Hindlimb muscle (tissue), 1 donor: ENCODE results near the gene DUSP6. TPM values are rescaled to one million over a fixed set of nuclear protein-coding genes. Genes with fewer than 3 reads are reported as not detected.
A peak's percentile ranks its signal among the peaks of the same experiment; 100 is the strongest.

Source experiments
- DNase-seq: peaks from one replicate; pipeline ENCODE4 v3.0.0-alpha.2; 2013
- polyA plus RNA-seq: library from polyadenylated mRNA; unstranded; fragments of 120-200 nt; gene quantifications from one replicate; pipeline ENCODE4 v1.2.1, GENCODE V29; 2013; ENCODE audit not compliant: insufficient read length

DUSP6 gene
- polyA plus RNA-seq, 1 donor: 48.9 TPM

DNA sequence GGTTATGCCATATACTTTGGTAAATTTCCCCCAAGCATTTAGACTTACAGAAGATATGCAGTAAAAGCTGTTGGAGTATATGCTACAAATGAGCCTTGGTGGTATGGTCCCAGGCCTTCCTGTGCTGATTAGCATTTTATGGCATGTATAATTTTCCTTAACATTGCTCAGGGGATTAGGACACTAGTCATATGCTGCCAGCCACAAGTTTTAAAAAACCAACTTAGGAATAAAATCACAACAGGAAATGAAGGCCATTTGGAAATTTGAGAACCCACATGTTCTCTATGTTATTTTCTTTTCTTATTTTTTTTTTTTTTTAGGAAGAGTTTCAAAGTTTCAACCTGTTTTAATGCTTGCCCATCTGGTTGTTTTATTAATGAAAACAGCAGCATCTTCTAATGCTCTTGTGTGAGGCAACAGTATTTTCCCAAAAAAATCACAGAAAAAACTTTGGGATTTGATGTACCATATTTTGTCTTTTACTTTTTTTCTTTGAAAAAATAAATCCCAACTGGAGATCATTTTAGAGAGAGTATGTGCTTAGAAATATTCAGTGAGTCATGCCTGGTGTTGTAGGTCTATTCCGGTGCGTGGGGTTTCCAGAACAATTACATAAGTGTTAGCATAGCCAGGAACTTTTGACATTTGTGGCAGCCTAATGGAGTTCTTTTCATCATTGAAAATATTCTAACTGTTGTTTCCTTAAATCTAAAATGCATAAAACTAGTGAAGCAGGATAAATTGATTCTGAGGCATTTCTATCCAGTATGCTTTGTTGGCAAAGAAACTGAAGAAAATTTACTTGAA is 21.7 kb upstream of the DUSP6 start:
- peak; percentile 36 for DNase-seq

DNA sequence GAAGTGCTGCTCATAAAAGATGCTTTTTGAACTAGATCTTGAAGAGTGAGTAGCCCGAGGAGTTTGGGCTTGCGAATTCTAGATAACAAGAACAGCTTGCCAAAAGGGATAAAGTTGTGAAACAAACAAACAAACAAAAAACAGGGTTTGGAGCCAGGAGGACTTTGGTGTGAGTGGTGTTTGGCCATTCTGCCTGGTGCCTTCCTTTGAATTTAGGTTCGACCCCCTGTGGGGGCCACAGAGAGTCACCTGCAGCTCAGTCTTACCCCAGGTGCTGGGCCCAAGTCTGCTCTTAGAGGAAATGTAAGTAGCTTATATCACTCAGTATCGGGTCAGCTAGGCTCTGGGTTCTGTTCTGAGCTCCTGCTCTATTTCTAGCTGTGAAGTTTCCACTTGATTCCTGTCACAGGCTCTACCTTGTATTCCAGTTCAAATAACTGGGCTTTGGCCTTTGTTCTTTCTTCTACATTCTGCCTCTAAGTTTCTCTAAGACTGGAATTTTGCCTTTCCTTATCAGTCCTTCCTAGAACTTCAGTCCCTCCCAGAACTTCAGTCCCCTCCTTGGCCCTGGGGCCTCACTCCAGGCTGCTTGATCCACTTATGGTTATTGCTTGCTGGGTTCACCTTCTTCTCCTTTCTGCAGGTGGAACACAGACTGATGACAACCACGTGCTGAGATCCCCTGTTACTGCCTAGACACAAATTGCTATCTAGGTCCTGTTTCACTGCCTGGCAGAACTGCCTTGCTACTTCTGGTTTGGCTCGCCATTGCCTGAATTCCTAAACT is 20.5 kb upstream of the DUSP6 start:
- no peak for DNase-seq

DNA sequence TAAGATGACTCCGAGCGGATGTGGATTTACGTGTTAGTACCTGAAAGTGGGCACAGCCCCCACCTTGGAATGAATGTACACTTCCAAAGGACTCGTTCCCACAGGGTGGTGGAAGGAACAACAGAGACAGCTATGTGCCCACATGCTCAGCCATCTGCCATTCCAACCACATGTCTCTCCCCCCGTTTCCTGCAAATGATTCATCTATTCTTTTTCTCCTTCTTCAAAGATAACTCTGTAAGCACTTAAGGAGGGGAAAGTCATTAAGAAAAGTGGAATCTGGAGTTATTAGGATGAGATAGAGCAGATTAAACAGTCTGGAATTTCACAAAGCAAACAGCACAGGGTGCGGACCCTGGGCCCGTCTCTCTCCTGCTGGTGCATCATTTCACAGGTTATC is 18.5 kb upstream of the DUSP6 start:
- no peak for DNase-seq

DNA sequence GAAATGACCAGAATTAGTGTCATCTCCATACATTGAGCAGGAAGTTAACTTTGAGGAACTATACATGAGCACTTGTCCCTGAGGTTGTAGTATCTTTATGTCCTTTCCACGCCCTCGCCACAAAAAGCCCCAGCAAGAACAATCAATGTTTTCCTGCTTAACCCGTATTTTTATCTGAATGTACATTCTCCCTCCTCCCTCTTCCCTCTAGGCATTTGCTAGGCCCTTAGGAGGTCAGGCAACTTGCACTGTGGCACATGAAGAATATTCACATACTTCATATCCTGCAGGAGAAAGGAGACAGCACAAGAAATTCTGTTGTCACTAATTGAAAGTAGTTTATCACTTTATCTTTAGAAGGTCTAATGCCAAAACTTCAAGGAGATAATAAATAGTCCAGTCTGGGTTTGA is 18.1 kb upstream of the DUSP6 start:
- no peak for DNase-seq

DNA sequence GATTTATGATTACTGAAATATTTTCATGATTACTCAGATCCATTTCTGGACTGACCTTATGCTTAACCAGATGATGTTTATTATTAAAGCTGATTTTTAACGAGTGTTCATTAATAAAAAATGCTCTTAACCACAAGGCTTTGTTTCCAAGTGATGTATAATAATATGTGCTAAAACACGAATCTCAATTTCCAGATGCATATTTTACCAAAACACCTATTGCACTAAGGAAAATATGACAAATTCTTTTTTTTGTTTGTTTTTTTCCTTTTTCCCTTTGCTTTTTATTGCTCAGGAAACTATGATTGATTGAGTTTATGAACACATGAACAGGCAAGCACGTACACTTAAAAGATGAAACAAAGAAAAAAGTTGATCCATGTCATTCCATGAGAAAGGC is 16.9 kb upstream of the DUSP6 start:
- DNase-seq: no peak

DNA sequence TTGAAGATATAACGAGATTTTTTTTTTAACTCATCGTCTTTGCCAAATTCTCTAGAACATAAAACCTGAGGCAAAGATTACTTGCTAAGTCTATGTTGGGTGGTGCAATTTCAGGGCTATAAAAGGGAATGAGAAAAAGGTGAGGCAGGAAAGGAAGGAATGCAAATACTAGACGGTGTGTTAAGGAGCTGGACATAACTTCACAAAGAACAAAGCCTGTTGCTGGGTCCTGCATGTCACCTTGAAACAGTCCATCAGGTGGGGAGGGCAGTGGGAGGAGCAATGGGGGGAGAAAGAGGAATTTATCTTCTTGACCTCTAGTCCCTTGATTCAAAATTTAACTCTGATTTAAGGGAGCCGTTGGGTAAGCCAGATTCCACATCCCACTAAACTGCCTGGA is 16.1 kb upstream of the DUSP6 start:
- no peak for DNase-seq

DNA sequence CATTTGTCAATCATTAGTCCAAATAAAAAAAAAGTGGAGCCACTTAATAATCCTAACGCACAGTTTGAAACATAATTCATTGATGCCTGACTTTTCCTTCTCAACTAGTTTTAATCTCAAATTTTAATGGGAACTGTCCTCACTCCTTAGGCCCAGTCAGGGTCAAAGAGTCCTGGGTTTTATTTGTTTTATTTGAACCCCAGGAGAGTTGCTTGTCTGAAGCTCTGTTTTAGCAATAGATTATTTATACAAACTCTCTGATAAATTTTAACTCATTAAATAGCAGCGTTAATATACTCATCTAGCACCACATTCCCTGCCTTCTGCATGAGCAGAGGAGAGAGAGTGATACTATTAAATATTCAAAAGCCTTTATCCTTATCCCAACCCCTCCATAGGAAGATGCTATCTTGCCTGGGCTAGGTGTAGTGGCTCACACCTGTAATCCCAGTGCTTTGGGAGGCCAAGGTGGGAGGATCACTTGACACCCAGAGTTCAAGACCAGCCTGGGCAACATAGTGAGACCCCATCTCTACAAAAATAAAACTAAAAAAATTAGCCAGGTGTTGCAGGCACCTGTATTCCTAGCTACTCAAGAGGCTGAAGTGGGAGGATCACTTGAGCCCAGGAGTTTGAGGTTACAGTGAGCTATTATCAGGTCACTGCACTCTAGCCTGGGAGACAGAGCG is 14.5 kb upstream of the DUSP6 start:
- DNase-seq: no peak

DNA sequence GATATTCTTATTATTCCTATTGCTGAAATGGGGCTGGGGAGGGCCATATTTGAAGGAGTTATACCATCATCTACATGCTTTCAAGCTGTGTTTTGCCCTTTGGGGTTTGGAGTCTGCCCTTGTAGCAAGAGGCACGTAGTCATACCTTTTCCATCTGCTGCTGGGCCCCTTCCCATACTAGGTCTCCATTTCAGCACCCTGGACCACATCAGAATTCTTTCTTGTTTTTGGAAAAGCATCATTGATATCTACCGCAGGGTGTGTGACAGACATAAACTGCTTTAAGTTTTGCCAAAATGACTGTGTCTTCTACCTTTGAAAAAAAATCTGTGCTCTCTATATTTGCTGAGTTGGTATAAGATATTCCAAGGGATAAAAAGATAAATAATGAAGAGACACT is 12.3 kb upstream of the DUSP6 start:
- DNase-seq: no peak

DNA sequence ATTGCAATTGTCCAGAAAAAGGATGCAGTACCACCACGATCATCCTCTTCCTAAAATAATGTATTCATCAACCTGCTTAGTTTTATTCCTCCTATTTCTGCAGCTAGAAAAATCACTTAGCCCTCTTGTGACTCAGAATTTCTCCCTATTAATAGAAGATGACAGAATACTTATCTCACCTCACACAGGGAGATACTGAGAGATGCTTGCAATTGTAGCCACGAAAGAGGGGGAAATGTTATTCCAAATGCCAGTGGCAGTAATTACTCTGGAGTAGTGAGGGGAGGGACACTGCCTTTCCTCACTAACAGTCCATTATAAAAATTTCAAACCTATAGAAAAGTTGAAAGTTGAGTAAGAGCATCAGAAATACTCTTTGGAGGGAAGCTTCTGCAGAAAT is 11.8 kb upstream of the DUSP6 start:
- no peak for DNase-seq

DNA sequence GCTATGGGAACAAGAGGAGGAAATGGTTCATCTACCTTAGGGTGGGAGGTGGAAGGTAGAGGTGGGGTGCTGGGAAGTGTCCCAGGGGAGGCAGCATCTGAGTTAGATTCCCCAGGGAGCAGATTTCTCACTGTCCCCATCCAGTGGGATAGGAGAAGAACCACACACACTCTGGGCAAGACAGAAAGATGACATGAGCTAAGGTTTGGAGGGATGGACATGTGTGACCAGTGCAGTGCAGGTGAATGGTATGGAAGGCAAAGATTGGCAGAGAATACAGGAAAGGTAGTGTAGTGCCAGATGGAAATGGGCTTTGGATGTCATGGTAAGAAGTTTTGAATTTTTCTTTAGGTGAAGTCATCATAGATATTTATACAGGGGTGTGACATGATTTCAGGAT is 11.3 kb upstream of the DUSP6 start:
- DNase-seq: no peak

DNA sequence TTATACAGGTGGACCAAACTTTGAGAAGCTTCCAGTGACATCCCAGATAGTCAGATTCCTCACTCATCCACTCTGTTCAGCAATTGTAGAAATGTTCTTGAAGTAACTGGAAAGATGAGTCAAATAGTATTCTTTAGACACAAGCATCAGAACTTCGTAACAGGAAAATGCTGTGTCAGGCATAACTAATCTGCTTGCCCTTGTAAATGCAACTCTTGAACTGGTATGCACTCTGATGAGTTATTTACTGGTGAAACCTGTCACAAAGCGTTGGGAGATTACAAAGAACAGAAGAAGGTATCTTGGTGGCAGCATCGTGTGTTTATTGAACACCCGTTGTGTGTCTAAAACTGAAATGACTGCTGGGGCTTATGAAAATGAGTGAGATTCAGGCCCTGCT is 10.8 kb upstream of the DUSP6 start:
- DNase-seq: no peak

DNA sequence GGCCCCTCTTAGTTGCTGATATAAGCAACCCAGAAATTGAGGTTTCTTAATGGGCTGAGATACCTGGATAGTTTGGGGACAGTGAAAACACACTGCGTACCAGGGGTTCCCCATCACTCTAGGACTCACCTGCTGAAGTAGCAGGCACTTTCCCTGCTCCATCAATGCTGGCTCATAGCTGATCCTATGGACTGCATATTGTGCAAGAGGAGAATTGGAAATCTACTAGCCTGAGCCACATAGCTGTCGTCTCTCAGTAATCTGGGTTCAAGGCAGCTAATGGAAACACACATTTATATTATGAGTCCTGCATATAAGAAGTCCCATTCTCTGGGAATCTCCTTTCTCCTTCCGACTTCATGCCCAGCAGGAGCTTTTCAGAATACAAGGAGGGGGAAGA is 7.3 kb upstream of the DUSP6 start:
- no peak for DNase-seq

DNA sequence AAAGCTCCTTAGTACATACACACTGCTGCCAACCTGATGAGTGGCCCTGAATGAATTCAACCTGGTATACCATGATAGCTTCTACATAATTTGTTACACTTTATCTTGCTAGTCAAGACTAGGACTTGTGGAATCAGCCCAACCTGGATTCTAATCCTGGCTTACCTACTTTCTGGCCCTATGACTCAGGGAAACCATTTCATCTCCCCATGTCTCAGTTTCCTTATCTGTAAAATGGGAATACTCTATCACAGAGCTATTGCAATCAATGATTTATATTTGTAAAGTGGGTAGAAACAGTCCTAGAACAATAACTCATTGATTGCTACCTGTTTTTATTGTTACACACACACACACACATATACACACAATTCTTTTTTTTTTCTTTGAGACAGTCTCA is 6.5 kb upstream of the DUSP6 start:
- DNase-seq: no peak

DNA sequence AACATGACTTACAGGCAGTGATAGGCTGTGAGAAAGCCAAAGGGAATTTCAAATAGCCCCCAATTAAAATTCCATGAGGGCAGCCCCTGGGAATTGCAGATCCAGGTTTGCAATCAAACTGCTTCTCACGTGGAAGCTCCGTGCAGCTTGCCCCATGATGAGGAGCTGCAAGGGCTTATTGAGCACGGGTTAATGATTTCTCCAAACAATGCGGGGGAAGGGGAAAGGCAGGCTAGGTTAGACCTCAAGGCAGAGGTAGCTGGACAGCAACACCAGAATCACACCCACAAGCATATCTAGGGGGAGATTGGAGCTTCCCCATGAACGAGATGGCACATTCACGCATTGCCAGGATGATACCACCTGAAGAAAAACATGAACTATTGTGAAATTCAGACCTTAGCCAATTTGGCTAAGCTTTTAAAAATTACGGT is 5.0 kb upstream of the DUSP6 start:
- no peak for DNase-seq

DNA sequence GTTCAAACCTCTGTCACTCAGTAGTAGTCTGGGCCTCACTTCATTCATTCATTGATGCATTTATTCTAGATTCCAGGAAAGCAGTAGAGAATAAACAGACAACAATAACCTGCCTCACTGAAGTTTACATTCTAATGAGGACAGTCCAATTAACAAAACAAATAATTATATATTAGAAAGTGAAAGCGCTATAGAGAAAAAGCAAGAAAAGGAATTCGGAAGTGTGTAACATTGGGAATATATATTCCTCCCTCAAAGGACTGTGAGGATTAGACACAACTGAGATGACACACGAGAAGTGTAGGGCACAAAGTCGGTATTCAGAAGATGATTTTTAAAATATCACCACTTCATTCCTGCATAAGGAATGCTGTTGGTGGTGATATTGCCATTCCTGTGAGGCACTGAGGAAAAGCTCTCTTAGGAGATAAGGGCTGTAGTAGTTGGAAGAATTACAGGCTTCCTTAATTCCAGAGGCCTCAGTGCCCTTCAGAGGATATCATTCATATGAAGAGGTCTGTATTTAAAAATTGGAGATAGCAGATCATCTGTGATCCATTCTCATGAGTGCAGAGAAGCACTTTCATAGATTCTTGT is 3.9 kb upstream of the DUSP6 start:
- no peak for DNase-seq

DNA sequence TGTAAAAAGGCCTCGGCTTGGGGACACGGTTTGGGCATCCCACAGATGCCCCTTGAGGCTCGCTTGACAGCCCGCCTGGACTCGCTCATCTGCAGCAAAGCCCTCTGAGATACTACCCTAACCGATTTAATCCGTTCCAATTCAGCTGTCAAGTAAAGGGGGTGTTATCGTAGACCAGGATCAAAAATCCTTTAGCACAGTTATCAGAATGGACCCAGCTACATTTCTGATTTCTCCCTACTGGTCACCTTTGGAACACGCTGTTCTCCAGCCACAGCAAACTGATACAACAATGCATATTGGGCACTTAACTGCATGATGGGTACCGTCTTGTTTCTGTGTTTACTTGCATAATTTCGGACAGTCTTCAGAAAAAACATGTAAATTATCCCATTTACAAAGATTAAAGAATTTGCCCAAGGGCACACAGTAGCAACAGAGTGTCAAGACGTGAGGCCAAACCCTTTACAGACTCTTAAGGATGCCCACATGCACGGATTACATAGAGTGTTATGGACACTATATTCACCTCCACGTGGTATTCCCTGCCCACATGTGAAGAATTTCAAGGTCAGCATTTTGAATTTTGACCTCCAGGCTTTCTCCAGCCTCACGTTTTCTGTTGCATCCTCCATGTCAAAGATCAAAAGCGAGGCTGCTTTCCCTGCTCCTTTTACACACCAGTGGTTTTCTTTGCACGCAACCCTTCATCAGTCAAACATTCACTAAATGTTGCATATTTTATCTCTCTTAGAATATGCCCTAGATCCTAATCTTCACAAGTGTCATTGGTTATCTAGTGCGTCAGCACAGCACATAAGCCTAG is 3.2 kb upstream of the DUSP6 start:
- no peak for DNase-seq

DNA sequence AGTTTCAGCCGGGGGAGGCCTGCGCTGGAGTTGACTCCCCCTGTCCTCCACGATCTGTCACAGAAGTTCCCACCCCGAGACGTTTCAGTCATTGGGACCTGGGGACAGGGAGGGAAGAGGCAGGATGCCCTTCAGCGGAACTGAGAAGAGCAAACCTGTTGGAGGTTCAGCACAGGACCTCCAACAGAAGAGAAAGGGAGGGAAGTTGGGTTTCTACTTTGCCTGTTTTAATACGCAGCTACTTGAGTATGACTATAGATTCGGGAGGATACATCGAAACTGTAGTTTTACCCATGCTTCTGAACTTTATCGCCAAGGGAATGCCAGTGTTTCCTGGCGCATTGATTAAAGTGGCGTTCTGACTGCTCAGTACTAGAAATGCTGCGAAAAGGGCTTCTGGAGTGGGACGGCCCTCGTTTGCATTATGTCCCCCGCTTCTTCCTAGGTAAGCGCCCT is 2.3 kb upstream of the DUSP6 start:
- peak; percentile 45 for DNase-seq

DNA sequence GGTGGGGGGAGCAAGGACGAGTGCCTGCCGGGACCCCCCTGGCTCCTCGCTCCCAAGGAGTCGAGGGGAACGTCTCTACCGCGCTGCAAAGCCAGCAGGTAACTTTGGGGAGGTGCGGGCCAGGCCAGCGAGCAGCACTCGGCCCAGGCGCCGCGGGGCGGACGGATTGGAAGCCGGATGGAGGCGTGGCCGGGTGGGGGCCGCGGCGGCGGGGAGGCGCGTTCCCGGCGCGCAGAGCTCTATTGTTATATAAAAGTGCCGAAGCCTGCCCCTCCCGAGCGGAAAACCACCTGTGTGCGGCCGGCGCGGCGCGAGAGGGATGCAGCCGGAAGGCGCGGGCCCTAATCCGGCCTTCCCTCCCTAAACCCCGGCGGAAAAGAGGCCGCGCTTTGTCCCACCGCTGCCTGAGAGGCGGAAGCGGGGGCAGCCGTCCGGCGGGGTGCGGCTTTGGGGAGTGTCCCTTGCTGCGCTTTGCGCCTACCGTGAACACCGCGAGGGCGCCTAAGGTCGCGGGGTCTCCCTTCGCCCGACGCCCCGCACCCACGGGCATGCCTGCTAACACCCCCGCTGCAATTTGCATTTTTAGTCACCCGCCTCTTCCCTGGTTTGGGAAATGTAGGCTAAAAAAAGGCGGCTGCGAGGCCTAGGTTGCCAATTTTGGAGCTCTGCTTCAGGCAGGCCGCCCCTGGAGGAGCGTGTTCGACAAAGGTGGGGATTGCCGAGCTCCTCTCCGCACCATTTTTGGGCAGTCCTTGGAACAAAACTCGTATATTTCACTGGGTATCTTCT is 1.7 kb upstream of the DUSP6 start:
- DNase-seq: peak; percentile 73

DNA sequence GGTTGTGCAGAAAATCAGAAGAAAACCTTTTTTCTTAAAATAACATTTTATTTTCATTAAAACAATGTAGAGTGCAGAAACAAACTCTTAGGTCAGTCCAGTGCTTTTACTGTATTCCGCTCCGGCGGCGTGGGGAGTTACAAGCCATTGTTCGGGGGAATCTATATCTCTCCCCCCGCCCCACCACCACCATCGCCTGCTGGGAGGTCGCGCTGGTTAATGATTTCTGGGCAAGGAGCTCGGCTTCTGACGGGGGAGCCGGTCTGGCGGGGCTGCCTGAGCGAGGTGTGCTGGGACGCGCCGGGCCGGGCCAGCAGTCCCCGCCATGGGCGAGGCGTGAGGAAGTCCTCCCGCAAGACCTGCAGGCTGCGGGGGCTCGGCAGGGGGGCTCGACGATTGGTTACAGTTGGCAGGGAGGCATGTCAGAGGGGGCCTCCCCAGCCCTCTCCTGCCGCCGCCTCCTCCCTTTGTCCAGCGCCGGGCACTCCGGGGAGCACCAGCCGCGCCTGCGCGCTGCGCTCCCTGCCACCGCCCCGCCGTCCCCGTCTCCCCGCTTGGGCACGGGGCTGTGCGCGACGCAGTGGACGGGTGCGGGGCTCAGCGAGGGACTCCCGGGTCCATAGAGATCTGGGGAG is 1.0 kb upstream of the DUSP6 start:
- DNase-seq: peak; percentile 68

DNA sequence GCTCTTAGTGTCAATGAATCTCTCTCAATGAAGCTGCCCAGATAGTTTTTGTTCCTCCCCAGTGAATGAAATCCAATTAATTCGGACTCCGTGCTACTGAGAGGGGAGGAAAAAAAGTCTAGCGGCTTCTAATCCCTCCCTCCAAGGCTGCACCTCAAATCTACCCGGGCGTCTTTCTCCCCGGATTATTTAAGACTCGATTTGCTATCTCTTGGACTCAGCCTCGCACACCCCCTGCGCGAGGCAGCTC is 134 bp downstream of the DUSP6 start:
- DNase-seq: no peak
